GM21447 (cell line): ENCODE data around the gene RP2.

Experiments
- ATAC-seq: cut with Tn5 transposase; IDR thresholded peaks from one replicate; pipeline ENCODE4 v1.9.1; 2021; ENCODE audit not compliant: unreplicated experiment

The RP2 gene

GRCh38 chrX:46836701-46837557 is at the start of gene RP2:
Gene RP2, plus strand, starts transcription at chrX:46837043. Its CDS starts 58 bp downstream, at chrX:46837101.
- ATAC-seq: peak; percentile 89

DNA sequence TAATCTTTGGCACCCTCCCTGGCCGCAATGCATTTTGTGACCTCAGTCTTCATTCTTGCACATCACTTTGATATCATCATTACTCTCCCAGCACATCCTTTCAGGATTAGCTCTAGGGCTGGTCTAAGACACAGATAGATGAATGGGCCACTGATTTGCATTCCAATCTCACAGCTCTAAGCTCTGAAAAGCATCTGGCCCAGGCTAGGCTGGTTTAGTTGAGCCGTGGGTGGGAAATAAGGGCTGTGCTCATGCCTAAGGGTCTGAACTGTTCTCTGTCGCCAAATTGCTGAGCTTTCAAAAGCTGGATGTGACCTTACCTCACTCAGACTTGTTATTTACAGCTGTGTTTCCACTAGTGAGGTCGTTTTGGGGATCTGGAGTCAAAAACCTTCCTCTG is 47.9 kb upstream of the RP2 start:
- no peak for ATAC-seq

DNA sequence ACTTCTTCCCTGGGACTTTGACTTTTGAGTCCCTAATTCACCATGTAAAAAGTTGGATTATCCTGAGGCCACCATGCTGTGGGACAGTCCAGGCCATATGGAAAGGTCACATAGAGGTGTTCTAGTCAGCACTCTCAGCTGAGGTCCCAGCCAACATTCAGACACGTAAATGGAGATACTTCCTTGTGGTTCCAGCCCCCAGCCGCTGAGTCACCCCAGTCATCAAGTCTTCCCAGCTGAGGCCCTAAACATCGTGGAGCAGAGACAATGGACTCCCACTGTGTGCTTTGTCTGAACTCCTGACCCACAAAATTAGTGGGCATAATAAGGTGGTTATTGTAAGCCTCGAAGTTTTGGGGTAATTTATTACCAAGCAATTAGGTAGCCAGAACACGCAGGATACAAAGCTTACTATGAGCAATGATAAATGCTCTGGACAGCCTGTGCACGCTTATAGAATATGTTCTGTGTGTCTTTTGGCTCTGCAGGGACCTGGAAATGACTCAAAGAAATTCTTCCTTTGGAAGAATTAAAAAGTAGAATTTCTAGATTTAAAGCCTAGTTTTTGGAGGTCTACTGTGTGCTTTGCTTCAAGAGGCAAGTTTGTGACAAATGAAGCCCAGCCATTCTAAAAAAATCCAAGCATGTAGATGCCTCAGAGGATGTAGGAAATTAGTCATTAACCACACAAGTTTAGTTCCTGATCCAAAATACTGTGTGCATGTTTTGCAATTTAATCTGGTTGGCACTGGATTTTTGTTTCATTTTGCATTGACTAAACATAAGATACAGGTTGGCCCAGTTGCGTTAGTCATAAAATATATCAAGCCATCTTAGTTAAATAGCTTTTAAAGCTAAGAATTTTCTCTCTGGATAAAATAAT is 44.7 kb upstream of the RP2 start:
- ATAC-seq: no peak

DNA sequence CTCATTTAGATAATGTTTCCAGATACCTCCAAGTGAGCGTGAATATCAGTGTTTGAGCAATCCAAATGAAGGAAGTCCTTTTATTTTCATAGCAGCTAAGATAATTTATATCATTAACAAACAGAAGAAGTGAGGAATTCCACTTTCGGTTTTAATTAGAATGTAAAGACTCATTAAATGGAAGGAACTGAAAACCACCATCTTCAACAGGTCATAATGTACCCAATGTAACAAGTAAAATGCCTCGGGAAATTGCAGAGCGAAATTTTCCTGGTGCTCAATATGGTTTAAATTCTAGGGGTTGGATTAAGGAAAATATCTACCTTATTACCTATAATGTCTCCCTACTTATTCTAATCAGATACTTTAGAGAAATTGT is 44.0 kb upstream of the RP2 start:
- no peak for ATAC-seq

GRCh38 chrX:46793386-46794143 is 43.3 kb upstream of the RP2 start:
- ATAC-seq: no peak

DNA sequence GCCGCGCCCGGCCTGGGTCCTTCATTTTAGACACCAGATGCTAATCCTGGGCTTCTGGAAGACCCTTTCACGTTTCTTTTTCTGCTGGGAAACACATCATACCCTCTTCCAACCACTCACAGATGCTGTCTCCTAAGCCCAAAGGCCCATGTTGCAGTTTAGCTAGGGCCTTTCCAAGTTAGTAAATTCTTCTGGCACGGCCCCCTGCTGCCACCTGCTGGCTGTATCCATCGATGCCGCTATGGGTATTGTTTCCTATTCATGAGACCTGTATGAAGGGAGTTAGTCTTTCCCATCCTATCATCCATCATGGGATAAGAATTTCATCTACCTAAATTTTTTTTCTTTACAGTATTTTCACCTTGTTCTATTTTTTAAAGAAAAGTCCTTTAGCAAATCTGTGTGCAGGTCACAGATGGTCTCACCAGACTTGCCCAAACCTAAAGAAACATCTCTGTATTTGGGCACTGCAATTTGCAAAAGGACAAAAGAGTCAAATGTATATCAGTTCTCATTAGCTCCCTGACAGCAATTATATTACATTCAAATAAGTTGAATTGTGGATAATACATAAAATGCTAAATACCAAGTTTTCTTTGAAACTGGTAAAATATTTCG is 40.2 kb upstream of the RP2 start:
- ATAC-seq: no peak

GRCh38 chrX:46803140-46803539 is 33.7 kb upstream of the RP2 start:
- no peak for ATAC-seq

- no peak for ATAC-seq
Measured at GRCh38 chrX:46805270-46805669, 31.6 kb upstream of the RP2 start.

DNA sequence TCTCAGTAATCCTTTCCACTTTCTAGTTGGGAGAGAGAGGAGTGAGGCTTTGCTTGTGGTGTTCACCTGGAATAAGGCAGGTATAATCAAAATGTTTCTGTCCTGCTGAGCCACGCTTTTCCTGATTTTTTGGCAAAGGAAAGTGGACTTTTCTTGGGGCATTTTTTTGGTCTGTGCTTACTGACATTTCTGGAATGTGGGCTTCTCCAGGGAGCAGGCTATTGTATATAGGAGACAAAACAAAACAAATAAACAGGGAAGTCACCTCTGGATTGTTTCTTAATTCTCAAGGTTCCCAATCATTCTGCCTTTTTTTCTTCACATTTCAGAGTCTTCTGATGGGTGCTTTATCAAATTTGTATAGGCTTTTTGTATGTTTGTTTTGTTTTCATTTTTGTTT is 25.7 kb upstream of the RP2 start:
- ATAC-seq: no peak

DNA sequence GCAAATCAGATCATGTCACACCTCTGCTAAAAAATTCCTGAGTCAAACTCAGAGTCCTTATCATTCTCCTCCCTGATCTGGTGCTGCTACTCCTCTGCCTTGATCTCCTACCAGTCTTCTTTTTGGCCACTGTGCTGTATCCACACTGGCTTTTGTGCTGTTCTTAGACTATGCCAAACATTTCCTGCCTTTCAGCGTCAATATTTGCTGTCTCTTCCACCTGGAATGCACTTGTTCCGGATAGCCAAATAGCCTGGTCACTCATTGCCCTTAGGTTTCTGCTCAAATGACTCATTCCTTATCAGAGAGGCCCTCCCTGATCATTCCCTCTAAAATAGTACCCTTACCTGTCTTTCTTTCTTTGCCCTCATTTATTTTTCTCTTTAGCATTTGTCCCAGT is 24.4 kb upstream of the RP2 start:
- ATAC-seq: no peak

- no peak for ATAC-seq
Measured at GRCh38 chrX:46814966-46815365, 21.9 kb upstream of the RP2 start.

GRCh38 chrX:46819136-46819535 is 17.7 kb upstream of the RP2 start:
- no peak for ATAC-seq

- ATAC-seq: no peak
Measured at GRCh38 chrX:46820391-46821100, 16.3 kb upstream of the RP2 start.

- ATAC-seq: no peak
Measured at GRCh38 chrX:46823481-46823880, 13.4 kb upstream of the RP2 start.

DNA sequence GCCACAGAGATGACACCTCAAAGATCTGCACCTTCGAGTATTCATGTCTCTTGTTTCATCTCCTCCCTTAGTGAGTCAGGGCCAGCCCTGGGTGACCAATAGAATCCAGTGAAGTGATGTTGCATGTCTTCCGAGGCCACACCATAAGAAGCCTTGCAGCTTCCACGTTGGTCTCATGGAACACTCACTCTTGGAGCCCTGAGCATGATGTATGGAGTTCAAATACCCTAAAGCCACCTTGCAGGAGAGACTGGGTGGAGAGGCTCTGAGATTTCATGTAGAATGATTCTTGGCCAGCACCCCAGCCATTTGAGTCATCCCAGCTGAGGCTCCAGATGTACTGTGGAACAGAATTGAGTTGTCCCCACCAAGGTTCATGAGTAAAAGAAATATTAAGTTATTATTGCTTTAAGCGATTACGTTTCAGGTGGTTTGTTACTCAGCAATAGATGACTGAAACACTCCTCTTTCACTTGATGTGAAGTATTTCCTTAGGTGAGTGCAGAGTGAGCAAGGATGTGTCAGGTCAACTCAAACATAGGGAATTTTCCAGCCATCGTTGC is 5.0 kb upstream of the RP2 start:
- ATAC-seq: no peak

DNA sequence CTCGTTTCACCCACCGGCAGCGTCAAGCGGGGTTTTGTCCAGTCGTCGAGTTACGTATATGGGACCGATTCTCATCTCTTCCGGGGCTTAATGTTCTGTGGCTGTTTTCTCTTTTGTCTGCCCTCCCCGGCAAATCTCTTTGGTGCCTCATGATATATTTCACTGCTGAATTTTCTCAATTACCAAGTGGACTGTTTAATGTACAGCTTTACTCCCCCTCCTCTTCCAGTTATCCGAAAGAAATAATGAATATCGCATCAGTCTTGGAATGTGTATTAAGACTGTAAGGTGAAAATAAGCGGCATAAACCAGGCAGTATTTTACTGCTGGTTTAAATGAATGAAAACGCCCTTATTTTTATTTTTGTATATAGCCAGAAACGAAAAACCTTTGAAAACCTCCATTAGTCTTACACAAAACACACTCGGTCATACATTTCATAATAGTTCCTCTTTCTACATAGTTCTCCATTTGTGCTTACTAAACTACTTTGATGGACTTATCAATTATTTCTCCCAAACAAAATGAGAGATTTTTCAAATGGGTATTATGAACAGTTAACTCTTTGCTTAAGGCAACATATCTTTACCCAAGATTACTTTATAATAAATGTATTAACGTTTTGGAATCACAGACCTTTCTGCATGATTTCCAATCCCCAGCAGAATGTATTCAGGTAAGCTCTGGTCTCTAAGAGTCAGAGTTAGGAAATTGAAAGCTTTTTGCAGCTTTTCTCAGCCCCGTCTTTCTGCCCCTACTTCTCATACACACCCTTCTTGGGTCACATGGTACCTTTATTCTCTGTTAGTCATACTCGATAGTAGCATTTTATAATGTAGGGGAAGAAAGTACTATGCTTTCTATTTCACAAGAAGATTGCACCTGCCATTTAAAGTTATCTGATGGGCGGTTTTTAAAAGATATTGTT is 979 bp downstream of the RP2 start:
- ATAC-seq: no peak

DNA sequence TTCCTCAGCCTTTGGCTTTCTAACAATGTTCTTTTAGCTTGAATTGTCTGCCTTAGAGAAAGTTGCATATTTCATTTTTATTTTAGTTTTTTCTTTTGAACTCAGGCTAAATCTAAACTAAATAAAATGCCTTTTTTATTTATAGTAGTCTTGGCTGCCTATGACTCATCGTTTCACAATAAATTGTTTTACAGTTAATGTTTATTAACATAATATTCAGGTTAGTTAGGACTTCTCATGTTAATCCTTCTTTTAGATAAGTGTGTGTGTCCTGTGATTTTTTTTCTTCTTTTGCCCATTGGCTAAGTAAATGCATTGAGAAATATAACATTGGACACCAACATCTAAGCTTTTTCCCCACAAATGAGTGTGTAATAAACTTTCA is 1.6 kb downstream of the RP2 start:
- ATAC-seq: no peak

- no peak for ATAC-seq
Measured at GRCh38 chrX:46838974-46839480, 2.2 kb downstream of the RP2 start.

- ATAC-seq: no peak
Measured at GRCh38 chrX:46840946-46841345, 4.1 kb downstream of the RP2 start.
